GM18951 (cell line): ENCODE measurements around the gene HMGXB4.

Experiments
- POLR2A ChIP-seq: IDR thresholded peaks from 4 replicates; pipeline ENCODE4 v1.6.1; 2011; ENCODE audit warnings: mild to moderate bottlenecking; ENCODE audit not compliant: insufficient read length, insufficient read depth; ENCODE audit errors: extremely low read depth
- in situ Hi-C: fragments of 300-500 bp; cut with MboI; formaldehyde crosslinking; loops from one replicate; pipeline ENCODE4 v1.12.0; 2022; ENCODE audit warnings: low sequenced_read_pairs, mixed read lengths, inconsistent platforms; ENCODE audit not compliant: unreplicated experiment

Gene HMGXB4

DNA sequence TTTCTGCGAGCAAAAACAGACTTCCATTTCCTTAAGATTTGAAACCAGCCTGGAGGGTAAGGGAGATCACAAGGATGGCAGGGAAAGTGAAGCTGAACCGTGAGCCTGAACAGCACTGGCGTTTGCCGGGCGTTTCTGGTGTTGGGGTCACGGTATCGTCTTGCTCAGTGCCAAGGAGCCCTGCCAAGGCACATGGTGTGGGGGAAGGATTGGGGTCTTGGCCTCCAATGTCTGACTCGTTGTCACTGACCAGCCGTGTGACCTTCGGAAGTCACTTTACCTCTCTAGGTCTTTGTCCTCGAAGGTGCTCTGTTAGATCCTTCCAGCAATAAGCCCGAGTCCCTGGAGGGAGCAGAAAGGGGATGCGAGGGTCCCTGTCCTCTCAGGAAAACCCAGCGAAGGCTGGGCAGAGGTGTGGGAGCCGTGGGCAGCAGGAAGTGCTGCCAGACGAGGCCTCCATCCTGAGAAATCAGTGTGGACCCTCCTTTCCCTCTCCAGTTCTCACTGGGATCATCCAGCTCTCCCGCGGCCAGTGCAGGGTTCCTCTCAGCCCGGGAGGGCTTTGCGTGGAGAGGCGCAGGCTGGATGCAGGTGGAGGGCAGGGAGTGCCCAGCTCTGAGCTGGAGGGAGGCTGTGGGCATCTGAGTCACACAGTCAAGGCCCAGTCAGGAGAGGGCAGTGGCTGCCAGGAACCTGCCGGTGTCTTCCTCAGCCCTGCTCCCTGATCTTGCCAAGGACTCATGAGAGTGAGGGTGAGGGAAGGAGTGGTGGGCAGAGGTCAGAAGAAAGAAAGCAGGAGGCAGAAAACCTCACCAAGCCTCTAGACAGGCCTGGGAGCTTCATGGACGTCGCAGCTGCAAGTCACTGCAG is 61.3 kb downstream of the HMGXB4 start:
- no peak for TF ChIP-seq POLR2A

DNA sequence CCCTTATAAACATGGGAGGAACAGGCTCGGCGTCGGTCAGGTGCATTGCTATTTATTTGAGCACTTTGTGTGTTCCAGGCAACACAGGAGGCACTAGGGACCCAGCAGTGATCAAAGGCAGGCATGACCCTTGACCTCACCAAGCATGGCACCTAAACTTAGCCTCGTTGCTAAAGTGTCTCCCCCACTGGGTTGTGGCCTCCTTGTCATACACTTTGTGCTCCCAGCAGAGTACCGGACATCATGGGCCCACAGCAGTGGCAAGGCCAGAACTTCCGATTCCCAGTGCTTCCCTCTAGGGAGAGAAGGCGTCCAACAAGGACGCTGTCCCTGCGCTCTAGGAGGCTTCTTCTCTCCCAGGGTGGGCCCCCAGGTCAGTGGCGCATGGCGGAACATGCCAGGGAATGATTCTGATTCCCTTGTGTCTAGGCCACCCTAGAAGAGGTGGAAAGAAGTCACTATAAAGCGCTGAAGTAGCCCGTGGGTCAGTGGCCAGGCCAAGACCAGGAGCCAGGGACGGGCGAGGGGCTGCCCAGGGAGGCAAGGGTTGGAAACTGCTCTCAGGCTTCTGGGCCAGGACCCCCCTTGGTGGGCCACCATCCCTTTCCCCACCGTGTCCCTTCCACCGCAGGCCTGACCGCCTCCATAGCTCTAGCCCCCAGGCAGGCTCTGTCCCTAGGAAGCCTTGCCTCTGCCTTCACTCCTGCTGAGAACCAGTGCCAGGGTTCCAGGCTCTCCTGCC is 62.1 kb downstream of the HMGXB4 start:
- in situ Hi-C loops: no loop called here
- TF ChIP-seq POLR2A: no peak

More for the DNA sequence above, 61.3 kb downstream of the HMGXB4 start:
- in situ Hi-C loops: no loop called here

DNA sequence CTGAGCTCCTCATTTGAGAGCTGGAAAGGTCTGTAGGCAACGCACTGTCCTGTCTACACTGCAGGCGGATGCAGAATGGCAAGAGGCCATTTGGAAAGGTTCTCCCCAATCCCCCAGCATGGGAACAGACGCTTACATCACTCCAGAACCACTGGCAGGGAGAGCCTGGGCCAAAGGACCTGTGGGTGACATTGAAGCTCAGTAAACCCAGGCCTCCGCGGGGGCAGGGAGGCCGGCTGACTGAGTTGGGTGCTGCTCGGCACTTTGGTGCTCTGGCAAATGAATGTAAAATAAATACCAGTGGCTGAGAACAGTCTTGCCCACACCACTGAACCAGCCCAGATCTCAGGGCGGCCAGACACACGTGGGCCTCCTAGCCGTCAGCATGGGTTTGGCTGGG is 64.8 kb downstream of the HMGXB4 start:
- in situ Hi-C loops: no loop called here
- TF ChIP-seq POLR2A: no peak

DNA sequence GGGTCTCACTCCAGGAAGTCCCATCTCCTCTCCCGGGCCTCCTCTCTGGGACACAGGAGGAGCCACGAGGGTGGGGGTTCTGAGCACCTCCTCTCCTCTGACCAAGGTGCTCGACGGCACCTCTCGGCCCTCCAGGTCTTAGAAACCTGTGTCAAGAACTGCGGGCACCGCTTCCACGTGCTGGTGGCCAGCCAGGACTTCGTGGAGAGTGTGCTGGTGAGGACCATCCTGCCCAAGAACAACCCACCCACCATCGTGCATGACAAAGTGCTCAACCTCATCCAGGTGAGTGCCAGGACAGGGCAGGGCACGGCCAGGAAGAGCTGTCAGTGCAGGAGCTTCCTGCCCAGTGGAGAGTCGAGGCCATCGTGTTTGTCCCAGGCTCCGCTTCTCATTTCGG is 65.6 kb downstream of the HMGXB4 start:
- in situ Hi-C loops: no loop called here
- no peak for TF ChIP-seq POLR2A

DNA sequence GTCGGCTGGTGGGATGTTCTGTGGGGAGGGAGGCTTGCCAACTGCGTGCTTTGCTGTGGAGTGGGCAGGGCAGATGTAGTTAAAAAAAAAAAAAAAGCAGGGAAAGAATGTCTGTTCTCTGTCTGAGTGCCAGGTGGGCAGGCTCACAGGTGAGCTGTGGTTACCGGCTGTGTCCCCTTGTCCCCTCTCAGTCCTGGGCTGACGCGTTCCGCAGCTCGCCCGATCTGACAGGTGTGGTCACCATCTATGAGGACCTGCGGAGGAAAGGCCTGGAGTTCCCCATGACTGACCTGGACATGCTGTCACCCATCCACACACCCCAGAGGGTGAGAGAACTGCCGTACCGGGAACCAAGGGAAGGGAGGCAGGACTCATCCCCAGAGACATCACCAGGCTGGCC is 66.0 kb downstream of the HMGXB4 start:
- in situ Hi-C loops: no loop called here
- no peak for TF ChIP-seq POLR2A

DNA sequence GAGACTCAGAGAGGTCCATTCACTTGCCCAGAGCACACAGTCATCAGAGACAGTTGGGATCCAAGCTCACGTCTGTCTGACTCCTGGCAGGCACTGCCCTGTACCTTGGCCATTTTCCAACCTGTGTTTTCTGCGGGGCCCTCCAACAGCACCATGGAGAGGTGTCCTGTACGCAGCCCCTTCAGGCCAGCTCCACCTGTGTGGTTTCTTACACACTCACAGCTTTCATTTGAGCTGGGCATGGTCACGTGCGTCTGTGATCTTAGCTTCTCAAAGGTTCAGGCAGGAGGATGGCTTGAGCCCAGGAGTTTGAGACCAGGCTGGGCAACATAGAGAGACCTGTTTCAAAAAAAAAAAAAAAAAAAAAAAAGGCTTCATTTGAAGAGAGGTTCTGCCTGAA is 66.8 kb downstream of the HMGXB4 start:
- in situ Hi-C loops: no loop called here
- no peak for TF ChIP-seq POLR2A

DNA sequence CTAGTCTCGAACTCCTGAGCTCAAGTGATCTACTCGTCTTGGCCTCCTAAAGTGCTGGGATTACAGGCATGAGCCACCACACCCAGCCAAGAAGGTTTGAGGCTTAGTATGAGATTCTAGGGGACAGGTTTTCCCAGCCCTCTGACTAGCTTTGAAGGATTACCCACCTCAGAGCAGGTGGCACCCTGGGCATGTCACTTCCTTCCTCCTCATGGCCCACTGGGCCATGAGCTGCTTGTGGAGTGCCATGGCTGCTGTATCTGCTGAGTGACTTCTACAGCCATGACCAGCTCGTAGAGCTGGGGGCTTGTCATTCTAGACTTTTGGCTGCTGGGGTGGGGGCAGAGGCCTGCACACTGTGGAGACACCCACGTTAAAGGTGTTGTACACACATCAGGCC is 67.5 kb downstream of the HMGXB4 start:
- TF ChIP-seq POLR2A: no peak
- in situ Hi-C loops: loop anchor here (25.0 kb wide), 1 partner anchor 413 kb away; no protein-coding TSS in a partner anchor

DNA sequence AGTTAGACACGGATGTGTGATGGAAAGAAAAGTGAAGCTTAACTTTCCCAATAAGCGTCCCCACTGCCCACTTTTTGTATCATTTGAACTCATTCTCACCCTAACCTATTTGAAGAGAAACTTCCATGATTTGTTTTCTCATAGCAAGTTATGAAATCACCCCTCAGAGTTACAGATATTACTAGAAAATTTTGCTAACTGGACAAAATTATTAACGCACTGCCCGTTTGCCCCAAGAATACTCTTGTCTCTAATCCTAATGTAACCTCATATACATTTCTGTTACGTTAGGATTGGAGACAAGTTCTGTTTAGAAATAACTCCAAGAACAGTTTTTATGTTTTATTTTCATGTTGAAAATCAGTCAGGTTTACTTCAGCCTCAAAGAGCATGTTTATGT is 67.9 kb downstream of the HMGXB4 start:
- TF ChIP-seq POLR2A: no peak
- in situ Hi-C loops: loop anchor here (25.0 kb wide), 1 partner anchor 412 kb away; no protein-coding TSS in a partner anchor

DNA sequence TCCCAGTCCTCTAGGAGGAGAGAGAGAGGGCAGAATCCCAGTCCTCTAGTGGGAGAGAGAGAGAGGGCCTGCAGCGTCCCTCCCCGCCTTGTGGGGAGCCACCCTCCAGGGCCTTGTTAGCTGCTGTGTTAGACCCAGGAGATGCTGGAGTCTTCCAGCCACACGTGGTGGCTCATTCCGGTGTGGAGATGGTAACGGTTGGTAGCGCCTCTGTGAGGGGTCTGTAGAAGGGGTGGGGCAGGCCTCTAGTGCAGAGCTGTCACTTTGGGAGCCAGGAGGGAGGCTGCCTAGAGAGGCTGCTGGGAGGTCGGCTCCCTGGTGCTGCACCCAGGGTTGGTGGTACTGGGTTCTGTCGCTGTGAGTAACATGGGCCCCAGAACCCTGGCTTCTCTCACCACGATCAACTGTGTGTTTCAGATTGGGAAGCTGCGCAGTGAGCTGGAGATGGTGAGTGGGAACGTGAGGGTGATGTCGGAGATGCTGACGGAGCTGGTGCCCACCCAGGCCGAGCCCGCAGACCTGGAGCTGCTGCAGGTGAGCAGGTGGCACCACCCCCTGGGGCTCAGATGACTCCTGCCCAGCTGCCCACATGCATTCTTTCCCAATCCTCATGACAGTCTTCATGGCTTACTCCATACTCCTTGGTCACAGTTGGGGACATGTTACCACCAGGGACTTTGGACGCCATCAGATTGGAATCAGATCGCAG is 69.7 kb downstream of the HMGXB4 start:
- in situ Hi-C loops: loop anchor here (25.0 kb wide), 1 partner anchor 410 kb away; no protein-coding TSS in a partner anchor
- TF ChIP-seq POLR2A: no peak

DNA sequence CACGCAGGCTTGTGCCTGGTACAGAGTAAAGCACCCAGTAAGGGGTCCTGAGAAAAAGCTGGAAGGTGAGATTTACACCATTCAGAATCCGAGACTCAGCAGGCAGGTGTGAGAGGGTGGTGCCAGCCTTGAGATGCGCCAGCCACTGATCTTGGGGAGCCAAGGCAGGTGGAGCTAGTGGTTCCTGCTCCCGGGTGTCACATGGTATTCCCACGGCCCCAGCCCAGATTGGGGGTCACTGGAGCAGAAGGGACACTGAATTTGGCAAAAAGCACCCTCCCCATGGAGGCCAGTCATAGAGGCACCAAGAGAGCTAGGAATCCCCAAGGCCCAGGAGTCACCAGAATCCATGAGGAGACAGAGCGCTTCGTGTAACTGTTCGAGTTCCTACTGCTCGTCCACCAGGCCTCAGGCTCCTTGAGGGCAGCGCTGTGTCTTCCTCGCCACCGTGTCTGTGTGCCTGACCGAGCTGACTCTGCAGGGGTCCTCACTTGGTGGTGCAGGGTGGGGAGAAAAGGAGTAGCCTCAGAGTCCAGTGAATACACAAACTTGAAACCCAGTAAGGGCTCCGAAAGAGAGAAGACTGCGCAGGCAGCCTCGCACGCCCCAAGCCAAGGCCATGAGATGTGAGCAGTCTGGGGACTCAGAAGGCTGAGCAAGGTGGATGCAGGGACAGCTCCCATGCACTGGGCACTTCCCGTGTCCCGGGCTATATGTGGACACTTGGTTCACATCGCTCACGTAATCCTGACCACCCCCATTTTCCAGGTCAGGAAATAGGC is 70.6 kb downstream of the HMGXB4 start:
- in situ Hi-C loops: loop anchor here (25.0 kb wide), 1 partner anchor 409 kb away; no protein-coding TSS in a partner anchor
- no peak for TF ChIP-seq POLR2A

DNA sequence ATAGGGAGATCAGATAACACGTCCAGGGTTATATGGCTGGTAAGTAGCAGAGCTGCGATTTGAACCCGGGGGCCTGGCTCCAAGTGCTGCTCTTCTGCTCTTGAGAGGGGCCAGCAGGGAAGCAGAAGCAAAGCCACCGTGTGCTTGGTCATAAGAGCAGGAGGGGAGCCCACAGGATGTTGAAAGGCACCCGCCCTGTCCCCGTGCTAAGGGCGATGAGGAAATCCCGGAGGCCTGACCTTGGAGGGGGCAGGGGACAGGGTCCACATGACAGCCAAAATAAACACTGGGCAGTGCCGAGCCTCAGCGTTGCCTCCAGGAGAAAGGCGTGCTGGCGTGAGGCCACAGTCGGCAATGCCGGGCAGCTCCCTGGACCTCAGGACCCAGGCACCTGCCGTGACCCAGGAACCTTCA is 71.2 kb downstream of the HMGXB4 start:
- in situ Hi-C loops: loop anchor here (25.0 kb wide), 1 partner anchor 409 kb away; no protein-coding TSS in a partner anchor

DNA sequence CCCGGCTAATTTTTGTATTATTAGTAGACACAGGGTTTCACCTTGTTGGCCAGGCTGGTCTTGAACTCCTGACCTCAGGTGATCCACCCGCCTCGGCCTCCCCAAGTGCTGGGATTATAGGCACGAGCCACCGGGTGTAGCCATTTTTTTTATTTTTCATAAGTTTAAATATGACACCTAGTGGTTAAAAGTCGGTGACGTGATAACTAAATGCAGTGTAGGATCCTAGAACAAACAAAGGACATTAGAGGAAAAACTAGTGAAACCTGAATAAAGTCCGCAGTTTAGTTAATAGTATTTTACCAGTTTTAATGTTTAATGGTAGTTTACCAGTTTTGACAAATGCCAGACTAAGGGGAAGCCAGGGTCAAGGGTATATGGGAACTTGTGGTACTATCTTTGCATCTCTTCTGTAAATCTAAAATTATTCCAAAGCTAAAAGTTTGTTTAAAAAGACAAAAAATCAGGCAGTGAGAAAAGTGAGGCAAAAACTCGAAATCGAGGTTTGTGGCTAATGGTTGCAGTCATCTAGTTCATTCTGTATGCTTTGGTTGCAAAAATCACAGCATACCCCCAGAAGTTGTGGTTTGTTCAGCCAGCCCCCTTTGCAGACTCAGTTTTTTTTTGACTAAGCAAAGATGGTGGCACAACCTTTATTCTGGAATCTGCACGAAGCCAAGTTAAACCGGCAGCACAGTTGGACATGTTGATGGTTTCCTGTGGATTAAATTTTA is 72.0 kb downstream of the HMGXB4 start:
- in situ Hi-C loops: loop anchor here (25.0 kb wide), 1 partner anchor 408 kb away; no protein-coding TSS in a partner anchor
- TF ChIP-seq POLR2A: no peak

More for the DNA sequence above, 71.2 kb downstream of the HMGXB4 start:
- no peak for TF ChIP-seq POLR2A
